ENCODE results near the gene RTL1.

The RTL1 gene

DNA sequence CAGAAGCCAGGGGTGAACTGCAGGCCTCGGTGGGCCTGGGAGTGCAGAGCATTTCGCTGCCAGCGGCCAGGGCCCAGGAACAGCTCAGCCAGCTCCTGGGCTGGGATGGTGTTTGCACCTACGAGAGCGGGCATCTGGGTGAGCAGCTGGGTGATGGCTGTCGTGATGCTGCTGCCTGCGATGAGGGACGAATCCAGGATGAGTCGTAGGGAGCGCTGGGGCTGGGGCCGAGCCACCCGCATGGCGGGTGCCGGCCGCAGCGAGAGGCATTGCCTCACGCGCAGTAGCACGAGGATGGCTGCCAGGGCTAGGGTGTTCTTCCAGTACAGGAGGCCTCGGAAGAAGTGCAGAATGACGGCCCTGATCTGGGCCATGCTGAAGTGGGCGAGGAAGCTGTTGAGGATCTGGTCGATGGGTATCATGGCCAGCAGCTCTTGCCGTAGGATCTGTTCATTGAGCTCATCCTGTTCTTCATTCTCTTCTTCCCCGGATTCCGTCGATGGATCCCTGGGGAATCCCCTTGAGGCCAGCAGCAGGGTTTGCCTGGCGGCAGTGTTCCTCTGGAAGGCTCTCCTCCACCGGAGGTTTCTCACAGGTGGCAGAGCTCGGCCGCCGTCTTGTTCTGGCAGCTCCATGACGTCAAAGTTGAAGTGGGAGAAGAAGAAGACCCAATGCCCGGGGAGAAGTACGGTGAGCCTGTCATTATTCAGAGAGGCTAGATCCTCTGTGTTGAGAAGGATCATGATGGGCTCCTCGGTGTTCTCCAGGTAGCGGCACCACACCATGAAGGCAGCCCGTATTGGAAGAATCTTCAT, 22.1 kb downstream of the RTL1 start:
- no peak for DNase-seq

DNA sequence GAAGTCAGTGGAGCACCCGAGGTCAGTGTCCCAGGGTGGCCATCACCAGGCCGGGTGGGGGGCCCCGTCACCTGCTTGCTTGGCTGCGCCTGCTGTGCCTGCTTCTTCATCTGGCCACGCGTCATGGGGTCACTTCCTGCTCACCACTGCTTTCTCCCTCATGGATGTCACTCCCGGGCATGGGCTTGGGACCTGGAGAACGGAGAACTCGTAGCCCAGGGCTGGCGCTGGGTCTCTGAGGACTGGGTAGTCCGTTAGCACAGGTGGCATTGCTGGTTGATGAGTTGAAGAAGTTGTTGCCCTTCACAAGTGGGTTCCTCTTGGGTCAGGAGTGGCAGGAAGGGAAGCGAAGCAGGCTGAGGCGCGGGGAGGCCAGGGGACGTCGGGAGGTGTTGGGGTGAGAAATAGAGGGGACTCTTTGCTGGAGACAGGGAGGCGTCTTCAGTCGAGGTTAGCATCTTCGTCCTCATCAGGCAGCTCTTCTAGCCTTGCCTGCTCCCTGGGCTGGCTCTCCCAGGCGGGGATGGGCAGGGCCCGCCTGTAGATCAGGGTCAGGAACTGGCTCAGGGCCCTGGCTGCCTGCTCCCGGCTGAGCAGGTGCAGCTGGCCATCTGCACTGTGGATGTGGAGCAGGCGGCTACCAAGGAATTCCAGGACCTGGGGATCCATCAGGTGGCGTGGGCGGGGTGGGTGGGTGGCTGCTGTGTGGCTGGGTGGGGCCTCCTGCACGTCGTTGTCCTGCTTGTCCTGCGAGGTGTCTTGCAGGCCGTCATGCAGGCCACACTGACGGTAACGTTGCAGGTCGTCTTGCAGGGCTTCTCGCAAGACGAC, 23.0 kb downstream of the RTL1 start:
- no peak for DNase-seq

DNA sequence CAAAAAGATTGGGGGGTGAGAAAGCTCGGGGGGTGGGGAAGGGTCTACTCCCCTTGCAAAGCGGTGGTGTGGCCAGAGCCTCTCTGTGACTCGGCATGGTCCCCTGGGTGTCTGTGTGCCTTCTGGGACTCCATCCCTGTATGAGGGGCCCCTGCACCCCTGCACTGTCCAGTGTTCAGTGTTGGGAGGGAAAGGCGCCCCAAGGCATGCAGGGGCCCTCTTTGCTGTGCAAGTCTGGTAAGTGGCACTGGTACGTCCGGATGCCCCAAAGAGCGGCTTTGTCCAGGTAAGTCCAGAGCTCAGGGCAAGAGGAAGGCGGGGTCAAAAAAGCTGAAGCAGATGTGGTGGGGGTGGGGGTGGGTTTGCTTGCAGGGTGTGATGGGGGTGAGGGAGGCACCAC, 23.7 kb downstream of the RTL1 start:
- no peak for DNase-seq

DNA sequence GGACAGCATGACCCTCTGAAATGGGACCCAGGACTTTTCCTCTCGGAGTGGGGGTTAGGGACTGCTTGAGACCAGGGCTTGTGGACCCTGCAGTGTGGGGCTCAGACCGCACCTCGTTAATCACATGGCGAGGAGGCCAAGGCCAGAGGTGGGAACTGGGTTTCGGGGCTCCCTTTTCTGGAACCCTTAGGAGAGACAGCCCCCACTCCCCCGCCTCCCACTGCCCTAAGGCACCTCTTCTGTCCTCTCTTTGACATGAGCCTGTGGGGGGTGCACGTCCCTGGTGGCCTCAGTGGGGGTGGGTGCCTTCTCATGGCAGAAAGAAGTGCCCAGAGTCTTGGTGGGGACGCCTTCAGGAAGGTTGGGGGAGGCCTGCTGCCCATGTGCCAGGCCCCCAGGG, 24.3 kb downstream of the RTL1 start:
- no peak for DNase-seq

DNA sequence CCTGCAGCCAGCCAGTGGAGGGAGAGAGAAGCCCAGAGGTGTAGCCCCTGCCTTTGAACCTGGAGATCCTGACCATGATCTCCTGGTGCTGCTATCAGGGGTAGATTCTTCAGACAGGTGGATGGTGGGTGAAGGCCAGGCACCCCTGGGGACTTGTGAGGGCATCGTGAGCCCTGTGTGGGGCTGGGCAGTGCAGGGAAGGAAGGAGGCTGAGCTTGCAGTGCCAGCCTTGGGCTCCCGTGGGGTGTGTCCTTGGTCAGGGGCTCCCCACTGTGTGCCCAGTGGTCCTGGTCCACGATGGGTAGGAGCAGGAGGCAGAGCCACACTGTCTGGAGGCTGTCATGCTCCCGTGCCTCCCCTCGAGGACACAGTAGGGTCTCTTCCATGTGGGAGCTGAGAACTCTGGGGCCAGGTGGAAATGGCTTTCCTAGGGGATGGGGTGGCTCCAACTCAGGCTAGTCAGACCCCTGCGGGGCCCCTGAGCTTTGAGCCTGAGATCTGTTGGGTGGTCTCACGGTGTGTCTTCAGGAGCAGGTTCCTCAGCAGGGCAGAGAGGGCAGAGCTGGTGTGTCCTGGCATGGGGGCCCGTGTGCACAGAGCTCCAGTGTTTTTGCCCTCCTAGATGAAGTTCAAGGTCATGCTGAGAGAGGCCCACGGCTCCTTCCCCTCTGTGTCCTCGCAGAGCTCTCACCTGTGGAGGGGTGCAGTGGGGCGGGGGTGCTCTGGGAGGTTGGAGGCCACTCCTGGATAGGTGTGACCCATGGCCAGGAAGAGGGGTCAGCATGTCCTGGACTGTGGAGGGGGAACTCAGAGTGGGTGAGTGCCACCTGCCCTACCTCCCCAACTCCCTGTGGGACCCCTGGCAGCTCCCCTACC, 25.0 kb downstream of the RTL1 start:
- no peak for DNase-seq

DNA sequence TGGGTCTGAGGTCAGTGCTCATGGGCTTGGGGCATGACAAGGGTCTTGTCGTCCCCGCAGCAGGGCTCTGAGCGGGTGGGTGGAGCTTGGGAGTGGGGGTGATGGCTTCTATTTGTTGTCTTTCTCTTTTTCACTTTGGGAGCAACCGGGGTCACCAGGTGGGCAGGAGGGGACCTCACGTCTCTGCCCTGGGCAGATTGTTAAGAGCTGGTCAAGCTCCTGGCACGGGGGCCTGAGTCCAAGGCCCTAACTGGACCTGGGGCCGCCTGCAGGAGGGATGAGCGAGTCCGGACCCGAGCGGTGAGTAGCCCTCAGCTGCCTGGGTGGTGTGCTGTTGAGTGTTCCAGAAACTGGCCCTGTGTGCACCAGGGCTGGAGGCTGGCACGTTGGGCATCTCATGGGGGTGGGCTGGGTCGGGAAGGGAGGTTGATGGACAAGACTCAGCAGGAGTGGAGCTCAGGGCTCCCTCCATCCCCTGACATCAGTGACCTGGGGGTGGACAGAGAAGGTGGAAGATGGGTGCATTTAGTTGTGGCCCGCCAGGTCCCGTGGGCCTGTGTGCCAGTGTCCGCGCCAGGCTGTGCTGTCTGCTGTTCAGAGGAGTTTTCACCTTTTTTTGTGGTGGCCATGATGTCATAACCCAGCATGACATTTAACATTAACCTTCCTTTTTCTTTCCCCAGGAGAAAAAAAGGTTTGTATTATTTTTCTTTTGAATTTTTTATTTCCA, 27.5 kb downstream of the RTL1 start:
- no peak for DNase-seq

DNA sequence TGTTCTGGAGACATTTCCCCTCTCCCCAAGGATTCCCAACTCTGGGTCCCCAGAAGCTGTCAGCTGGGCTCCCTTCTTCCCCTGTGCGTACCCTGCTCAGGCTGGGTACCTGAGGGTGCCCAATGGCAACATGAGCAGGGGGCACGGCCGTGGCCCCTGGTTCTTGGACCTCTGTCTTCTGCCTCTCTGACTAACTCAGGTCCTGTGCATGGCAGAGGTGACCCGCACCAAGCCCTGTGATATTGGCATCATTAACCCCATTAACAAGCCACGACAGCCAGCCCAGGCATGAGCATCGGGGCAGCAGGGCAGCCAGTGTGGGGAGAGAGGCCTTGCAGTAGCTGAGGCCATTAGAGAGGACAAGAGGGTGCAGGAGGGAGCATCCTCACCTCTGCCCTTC, 28.4 kb downstream of the RTL1 start:
- DNase-seq = no peak

DNA sequence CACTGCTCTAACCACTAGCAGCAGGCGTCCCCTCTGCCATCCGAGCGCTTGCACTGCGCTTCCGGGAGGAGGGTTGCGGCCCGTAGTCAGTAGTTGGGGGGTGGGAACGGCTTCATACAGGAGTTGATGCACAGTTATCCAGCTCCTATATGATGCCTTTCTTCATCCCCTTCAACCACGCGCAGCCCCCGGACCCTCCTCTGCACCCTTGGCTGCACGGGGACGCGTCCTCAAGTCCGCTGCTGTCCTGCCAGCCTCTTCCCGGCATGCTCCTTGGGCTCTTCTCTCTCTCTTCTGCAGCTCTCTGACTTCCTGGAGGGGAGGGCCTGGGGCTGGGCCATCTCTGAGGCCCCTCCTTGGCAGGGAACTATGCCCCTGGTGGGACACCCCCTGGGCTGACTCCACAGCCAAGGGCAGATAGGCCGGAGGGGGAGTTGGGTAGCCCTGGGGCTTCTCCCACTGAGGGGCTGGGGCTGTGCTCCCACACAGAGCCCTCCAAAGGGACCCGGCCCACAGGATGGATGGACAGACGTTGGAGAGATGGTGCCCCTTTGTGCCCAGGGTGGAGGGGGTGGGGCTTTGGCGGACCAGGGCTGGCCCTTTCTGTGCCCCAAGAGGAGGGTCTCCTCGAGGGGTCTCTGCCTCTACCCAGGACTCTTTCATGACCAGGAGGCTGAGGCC, 29.0 kb downstream of the RTL1 start:
- DNase-seq = no peak

DNA sequence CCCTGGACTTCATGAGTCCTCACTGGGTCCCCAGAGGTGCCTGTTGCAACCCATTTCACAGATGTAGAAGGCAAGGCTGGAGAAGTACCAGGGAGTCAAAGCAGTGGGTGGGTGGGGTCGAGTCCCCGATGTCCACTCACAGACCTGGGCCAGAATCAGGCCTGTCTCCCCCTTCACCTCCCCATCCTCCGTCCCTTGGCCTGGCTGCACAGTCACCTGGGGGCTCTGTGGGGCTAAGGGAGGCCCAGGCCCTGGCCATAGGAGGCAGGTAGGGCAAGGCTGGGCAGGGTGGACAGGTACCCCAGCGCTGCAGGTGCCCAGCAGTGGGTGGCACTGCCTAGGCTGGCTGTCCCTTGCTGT, 29.5 kb downstream of the RTL1 start:
- no peak for DNase-seq

DNA sequence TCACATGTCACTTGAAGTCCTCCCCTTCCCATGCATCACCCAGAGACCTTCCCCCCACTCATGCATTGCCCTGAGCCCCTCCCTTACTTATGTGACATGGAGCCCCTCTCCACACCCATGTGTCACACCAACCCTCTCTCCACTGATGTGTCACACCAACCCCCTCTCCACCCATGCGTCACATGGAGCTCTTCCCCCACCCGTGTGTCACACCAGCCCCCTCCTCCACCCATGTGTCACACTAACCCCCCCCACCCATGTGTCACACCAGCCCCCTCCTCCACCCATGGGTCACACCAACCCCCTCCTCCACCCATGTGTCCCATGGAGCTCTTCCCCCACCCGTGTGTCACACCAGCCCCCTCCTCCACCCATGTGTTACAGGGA, 30.4 kb downstream of the RTL1 start:
- DNase-seq = no peak

DNA sequence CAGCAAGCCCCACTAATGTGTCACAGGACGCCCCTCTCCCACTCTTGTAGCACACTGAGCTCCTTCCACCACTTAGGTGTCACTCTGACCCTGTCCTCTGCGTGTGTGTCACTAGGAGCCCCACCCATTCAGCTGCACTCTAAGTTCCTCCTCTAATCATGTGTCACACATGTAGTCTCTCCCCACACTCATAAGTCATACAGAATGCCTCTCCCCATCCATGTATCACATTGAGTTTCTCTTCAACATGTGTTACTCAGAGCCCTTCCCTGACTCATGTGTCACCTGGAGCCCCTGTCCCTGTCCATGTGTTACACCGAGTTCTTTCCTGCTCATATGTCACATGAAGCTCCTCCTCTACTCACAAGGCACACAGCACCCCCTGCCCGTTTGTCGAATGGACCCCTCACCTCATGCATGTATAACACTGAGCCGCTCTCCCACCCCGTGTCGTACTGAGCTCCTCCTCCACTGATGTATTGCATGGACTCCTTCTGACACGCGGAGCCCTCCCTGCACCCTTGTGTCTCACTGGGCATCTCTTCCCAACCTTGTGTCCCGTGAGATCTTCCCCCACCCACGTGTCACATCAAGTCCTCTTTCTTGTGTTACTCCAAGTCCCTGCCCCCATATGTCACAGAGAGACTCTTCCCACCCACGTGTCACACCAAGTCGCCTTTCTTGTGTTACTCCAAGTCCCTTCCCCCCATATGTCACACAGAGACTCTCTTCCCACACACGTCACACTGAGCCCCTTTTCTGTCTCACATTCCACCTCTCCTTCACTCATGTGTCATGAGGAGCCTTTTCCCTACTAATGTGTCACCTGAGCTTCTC, 31.0 kb downstream of the RTL1 start:
- DNase-seq = no peak

DNA sequence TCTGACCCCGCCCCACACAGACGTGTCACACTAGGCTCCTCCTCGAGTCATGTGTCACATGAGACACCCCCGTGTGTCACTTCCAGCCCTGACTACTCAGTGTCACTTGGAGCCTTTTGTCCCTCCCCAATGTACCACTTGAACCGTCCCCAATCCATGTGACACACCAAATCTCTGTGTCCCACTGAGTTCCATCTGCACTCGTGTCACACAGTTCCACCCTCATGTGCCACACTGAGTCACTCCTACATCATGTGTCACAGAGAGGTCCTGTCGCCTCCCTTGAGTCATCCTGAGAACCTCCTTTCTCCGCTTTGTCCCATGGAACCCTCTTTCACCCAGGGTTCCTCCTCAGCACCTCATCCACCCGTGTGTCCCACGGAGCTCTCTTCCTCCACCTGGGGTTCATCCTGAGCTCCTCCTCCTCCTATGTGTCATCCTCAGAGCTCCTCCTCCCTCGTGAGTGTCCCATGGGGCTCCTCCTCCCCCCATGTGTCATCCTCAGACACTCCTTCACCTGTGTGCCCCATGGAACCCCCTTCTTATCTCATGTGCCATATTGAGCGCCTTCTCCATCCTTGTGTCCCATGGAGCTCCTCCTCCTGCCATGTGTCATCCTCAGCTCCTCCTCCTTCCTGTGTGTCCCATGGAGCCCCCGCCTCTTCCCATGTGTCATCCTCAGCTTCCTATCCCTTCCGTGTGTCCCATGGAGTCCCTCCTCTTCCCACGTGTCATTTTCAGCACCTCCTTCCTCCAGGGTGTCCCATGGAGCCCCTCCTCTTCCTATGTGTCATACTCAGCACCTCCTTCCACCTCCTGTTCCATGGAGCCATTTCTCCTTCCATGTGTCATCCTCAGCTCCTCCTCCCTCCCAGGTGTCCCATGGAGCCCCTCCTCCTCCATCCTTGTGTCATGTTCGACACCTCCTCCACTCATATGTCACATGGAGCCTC, 32.0 kb downstream of the RTL1 start:
- DNase-seq = no peak

DNA sequence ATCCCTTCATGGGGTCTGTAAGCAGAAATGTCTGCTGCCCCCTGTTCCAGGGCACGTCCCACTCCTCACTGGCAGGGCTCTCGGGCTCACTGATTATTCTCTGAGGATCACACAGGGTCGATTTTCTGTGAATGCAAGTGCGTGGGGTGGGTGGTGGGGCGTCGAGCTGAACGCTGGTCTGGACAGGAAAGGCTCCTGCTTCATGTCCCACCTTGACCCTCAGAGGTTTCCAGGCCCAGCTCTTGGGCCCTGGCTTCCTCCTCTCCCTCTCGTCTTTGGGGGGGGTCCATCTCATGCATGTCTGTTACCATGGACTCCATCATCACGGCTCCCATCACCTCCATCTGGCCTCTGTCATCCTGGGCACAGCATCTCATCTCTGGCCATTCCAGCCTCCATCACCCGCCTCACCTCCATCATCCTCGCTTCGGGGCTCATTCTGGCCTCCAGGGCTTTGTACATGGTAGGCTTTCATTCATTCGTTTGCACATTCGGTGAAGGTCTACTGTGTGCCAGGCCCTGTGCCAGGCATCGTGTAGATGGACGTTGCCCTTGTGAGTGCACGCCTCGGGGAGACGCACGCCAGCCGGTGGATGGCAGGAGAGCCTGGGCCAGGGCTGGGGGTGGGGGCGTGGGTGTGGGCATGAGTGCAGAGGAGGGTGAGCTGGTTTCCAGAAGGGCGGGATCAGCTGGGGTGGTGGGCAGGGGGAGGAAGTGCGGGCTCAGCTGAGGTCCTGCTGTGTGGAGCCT, 34.7 kb downstream of the RTL1 start:
- no peak for DNase-seq

DNA sequence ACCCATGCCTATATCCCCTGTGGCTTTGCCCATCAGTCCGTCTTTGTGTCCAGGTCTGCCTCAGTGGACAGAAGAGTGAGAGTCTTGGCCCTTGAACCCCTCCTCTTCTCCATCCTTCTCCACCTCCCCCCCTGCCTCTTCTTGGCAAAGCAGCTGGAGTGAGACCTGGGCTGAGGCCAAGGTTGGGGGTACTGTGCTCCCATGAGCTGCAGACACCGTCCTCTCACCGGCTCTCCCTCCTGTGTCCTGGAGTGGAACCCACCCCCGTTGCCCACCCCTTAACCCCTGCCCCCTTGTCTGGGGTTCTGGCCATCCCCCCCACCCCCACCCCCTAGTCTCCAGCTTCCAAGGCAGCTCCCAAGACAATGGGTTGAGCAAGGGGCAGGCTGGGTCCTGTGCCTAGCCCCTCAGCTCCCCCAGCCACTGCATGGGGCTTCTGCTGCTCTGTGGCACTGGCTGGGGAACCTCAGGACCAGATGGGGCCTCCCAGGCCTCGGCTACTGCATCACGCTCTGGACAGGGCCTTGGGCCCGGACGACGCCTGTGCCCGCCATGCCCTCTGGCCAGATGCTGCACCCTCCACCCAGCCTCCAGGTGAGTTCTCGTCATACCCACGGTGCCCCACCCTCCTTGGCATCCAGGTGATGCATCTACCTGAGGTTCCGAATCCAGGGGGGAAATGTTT, 35.7 kb downstream of the RTL1 start:
- DNase-seq = no peak

DNA sequence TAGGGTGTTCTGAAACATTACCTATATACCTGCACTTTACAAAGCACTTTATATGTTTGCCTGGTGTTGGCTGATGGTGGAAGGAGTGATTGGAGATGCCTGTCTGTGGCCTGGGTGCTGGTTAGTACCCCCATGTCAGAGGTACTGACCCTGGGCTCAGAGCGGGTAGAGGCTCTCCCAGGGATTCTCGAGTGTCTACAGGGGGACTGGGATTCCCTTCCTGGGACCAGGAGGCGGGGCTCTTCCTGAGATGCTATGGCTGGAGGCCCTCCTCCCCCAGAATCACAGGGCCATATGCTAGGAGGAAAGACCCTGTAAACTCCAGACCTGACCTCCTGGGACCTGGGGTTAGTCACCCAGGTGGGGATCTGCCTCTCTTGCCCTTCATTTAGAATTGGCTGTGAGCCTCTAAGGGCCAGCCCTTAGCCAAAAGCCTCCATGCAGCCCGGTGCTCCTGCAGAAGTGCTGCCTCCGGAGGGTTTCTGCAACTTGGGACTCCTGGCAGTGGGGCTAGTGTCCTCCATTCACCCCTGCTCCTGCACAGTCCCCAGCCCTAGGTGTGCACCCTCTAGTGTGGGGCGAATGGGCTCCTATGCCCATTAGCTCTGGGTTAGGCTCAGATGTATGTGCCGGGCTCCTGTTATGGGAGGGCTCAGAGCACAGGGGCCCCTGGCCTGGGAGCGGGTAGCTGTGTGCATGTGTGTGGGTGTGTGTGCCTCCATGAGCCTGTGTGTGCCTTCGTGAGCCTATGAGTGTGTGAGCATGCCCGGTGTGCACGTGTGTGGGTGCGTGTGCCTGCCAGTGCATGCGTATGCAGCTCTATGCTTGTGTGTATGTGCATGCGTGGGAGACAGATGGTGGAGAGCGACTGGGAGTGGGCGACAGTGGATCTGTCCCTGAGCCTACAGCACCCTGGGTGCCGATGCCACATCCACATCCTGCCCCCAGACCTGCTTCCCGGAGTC, 36.6 kb downstream of the RTL1 start:
- DNase-seq = no peak

DNA sequence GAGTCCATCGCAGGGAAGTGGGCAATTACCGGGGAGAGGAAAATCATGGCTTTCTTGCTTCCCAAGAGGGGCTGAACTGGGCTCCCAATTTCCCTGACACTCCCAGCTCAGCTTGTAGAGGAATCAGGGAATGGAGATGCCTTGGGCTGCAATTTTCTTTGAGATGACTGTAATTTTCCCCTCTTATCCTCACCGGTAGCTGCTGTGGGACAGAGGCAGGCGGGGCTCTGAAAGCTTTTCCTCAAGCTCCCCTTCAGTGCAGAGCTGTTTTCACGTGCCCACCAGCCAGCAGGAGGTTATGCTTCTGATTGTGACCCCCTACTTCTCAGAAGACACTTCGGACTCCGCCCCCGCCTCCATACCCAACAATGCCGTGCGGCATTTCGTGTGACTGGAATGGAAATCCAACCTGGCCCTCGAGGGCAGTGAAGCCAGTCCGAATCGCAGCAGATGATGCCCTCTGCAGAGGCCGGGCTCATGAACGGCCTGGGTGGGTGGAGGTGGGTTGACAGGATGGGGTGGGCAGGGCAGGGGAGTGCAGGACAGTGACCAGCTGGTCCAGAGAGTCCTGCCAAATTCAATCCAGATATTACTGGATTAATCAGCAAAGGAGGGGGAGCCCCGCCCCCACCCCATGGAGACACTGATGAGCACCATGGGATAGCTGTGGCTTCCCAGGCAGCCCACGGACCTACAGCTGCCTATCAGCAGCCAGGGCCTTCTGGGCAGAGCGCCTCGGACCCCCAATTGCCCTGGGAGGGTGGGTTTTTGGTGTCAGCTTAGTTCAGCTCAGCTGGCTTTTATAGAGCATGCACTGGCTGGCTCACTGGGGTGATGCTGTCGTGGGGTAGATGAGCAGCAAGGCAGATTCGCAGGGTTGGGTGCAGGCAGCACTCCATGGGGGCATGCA, 37.6 kb downstream of the RTL1 start:
- no peak for DNase-seq
